HepG2 (cell line): ENCODE data around the gene SIK2. TPM values are rescaled to one million over a fixed set of nuclear protein-coding genes. Genes with fewer than 3 reads are reported as not detected.

ENCODE experiments used
- ATAD3A ChIP-seq: sonication (generic); formaldehyde crosslinking; IDR thresholded peaks from 2 replicates; pipeline ENCODE4 v1.4.0; 2020; ENCODE audit warnings: missing genetic modification reagents
- GLI4 ChIP-seq: sonication (generic); formaldehyde crosslinking; IDR thresholded peaks from 2 replicates; pipeline ENCODE4 v1.5.1; 2020; ENCODE audit warnings: missing genetic modification reagents, mild to moderate bottlenecking, moderate library complexity, borderline replicate concordance
- KLF9 ChIP-seq: IDR thresholded peaks from 2 replicates; pipeline ENCODE4 v1.6.1; 2016; ENCODE audit warnings: low read depth
- TBX3 ChIP-seq: fragments of 450-650 bp; IDR thresholded peaks from 2 replicates; pipeline ENCODE4 v1.6.1; 2017; ENCODE audit warnings: antibody characterized with exemption, mild to moderate bottlenecking, inconsistent platforms, borderline replicate concordance
- ZHX2 ChIP-seq, 2 experiments: sonication (generic) in 1 of 2; formaldehyde crosslinking in 1 of 2; IDR thresholded peaks; 2 replicates each; pipeline versions ENCODE4 v1.6.1 to v1.9.0; 2014 to 2022; ENCODE audit warnings: antibody characterized with exemption in 1 of 2, borderline replicate concordance in 1 of 2, inconsistent platforms in 1 of 2, low read depth in 1 of 2, missing genetic modification reagents in 1 of 2
- ZNF225 ChIP-seq: sonication (generic); formaldehyde crosslinking; IDR thresholded peaks from 2 replicates; pipeline ENCODE4 v1.4.0; 2020; ENCODE audit warnings: mild to moderate bottlenecking, missing genetic modification reagents
- ZNF747 ChIP-seq: sonication (generic); formaldehyde crosslinking; IDR thresholded peaks from 2 replicates; pipeline ENCODE4 v1.8.1; 2023; ENCODE audit warnings: missing genetic modification reagents, mild to moderate bottlenecking, borderline replicate concordance
- ZNF883 ChIP-seq: sonication (generic); formaldehyde crosslinking; IDR thresholded peaks from 2 replicates; pipeline ENCODE4 v1.5.1; 2020; ENCODE audit warnings: mild to moderate bottlenecking, missing genetic modification reagents; ENCODE audit errors: not compliant biosample characterization
- ZSCAN31 ChIP-seq: sonication (generic); formaldehyde crosslinking; IDR thresholded peaks from 2 replicates; pipeline ENCODE4 v1.5.0; 2020; ENCODE audit warnings: low read depth, mild to moderate bottlenecking, missing genetic modification reagents
- ZSCAN9 ChIP-seq: IDR thresholded peaks from 2 replicates; pipeline ENCODE4 v1.6.1; 2016; ENCODE audit warnings: borderline replicate concordance
- polyA plus RNA-seq, 8 experiments: library from polyadenylated mRNA; depleted of rRNA in 3 of 8; stranded (reverse) in 7 of 8; unstranded in 1 of 8; fragments of >200 nt; fragmentation: Illumina TruSeq in 4 of 8; extraction: Trizol in 4 of 8; gene quantifications; 2 replicates each; pipeline versions ENCODE4 v1.2.1 to v1.2.3, GENCODE V29; 2011 to 2016; ENCODE audit warnings: low read depth in 4 of 8, missing spikeins in 1 of 8, mixed read lengths in 1 of 8; ENCODE audit not compliant: insufficient read depth in 1 of 8
- total RNA-seq, 5 experiments: library from RNA; depleted of rRNA; stranded (reverse); fragments of >200 nt; fragmentation: Illumina TruSeq; extraction: Trizol; gene quantifications; 2 replicates each; pipeline ENCODE4 v1.2.3, GENCODE V29; 2016; ENCODE audit warnings: low read depth in 1 of 5
- TF ChIP-seq, protein P1 (sequence below): sonication (generic); formaldehyde crosslinking; IDR thresholded peaks from 2 replicates; pipeline ENCODE4 v1.4.0; 2020; ENCODE audit warnings: missing genetic modification reagents, mild to moderate bottlenecking, borderline replicate concordance
- TF ChIP-seq, protein P2 (sequence below): sonication (generic); formaldehyde crosslinking; IDR thresholded peaks from 2 replicates; pipeline ENCODE4 v1.4.0; 2020; ENCODE audit warnings: missing genetic modification reagents, borderline replicate concordance
- TF ChIP-seq, protein P3 (sequence below): sonication (generic); formaldehyde crosslinking; IDR thresholded peaks from 2 replicates; pipeline ENCODE4 v1.4.0; 2020; ENCODE audit warnings: missing genetic modification reagents

The SIK2 gene
- total and polyA plus RNA-seq, 2 of the 13 experiments (the other 11 are each of a cell fraction or from before 2014, with no cell fraction given): 8.1 to 15.4 TPM

DNA sequence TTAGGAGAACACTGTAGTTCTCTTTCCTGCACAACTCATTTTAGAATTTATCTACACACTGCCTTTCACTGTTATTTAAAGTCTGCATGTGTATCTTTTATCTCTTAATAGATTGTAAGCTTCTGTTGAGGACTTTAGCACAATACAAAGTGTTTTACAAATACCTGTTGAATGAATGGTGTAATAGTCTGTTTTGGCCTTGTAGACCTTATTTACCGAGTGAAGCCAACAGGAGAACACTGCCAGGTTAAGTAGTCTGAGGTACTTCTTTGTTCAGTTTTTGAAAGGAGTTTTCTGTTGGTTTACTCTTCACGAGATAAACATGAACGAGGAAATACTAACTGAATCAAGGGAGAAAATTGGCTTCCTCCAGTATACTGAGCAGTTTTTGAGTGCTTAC lies 31.0 kb downstream of the SIK2 start (continued):
- TF ChIP-seq, protein P1, sequence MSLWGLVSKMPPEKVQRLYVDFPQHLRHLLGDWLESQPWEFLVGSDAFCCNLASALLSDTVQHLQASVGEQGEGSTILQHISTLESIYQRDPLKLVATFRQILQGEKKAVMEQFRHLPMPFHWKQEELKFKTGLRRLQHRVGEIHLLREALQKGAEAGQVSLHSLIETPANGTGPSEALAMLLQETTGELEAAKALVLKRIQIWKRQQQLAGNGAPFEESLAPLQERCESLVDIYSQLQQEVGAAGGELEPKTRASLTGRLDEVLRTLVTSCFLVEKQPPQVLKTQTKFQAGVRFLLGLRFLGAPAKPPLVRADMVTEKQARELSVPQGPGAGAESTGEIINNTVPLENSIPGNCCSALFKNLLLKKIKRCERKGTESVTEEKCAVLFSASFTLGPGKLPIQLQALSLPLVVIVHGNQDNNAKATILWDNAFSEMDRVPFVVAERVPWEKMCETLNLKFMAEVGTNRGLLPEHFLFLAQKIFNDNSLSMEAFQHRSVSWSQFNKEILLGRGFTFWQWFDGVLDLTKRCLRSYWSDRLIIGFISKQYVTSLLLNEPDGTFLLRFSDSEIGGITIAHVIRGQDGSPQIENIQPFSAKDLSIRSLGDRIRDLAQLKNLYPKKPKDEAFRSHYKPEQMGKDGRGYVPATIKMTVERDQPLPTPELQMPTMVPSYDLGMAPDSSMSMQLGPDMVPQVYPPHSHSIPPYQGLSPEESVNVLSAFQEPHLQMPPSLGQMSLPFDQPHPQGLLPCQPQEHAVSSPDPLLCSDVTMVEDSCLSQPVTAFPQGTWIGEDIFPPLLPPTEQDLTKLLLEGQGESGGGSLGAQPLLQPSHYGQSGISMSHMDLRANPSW (CRISPR knock-in tag): no peak
- TF ChIP-seq ATAD3A (CRISPR knock-in tag) (no peak), ZSCAN9 (no peak), ZNF225 (CRISPR knock-in tag) (no peak), ZHX2 (IDR thresholded peaks at IDR 0.05; ENCODE audit: low read depth) (no peak), ZHX2 (CRISPR knock-in tag; IDR thresholded peaks at IDR 0.05; ENCODE audit: borderline replicate concordance) (no peak), ZSCAN31 (CRISPR knock-in tag) (no peak), ZNF747 (CRISPR knock-in tag) (no peak), TBX3 (peak; percentile 68; the same call in 1 of the 2 replicates), GLI4 (CRISPR knock-in tag) (no peak), KLF9 (CRISPR knock-in tag) (no peak), ZNF883 (CRISPR knock-in tag) (no peak)
- TF ChIP-seq, protein P2, sequence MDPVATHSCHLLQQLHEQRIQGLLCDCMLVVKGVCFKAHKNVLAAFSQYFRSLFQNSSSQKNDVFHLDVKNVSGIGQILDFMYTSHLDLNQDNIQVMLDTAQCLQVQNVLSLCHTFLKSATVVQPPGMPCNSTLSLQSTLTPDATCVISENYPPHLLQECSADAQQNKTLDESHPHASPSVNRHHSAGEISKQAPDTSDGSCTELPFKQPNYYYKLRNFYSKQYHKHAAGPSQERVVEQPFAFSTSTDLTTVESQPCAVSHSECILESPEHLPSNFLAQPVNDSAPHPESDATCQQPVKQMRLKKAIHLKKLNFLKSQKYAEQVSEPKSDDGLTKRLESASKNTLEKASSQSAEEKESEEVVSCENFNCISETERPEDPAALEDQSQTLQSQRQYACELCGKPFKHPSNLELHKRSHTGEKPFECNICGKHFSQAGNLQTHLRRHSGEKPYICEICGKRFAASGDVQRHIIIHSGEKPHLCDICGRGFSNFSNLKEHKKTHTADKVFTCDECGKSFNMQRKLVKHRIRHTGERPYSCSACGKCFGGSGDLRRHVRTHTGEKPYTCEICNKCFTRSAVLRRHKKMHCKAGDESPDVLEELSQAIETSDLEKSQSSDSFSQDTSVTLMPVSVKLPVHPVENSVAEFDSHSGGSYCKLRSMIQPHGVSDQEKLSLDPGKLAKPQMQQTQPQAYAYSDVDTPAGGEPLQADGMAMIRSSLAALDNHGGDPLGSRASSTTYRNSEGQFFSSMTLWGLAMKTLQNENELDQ (CRISPR knock-in tag): no peak
- TF ChIP-seq, protein P3, sequence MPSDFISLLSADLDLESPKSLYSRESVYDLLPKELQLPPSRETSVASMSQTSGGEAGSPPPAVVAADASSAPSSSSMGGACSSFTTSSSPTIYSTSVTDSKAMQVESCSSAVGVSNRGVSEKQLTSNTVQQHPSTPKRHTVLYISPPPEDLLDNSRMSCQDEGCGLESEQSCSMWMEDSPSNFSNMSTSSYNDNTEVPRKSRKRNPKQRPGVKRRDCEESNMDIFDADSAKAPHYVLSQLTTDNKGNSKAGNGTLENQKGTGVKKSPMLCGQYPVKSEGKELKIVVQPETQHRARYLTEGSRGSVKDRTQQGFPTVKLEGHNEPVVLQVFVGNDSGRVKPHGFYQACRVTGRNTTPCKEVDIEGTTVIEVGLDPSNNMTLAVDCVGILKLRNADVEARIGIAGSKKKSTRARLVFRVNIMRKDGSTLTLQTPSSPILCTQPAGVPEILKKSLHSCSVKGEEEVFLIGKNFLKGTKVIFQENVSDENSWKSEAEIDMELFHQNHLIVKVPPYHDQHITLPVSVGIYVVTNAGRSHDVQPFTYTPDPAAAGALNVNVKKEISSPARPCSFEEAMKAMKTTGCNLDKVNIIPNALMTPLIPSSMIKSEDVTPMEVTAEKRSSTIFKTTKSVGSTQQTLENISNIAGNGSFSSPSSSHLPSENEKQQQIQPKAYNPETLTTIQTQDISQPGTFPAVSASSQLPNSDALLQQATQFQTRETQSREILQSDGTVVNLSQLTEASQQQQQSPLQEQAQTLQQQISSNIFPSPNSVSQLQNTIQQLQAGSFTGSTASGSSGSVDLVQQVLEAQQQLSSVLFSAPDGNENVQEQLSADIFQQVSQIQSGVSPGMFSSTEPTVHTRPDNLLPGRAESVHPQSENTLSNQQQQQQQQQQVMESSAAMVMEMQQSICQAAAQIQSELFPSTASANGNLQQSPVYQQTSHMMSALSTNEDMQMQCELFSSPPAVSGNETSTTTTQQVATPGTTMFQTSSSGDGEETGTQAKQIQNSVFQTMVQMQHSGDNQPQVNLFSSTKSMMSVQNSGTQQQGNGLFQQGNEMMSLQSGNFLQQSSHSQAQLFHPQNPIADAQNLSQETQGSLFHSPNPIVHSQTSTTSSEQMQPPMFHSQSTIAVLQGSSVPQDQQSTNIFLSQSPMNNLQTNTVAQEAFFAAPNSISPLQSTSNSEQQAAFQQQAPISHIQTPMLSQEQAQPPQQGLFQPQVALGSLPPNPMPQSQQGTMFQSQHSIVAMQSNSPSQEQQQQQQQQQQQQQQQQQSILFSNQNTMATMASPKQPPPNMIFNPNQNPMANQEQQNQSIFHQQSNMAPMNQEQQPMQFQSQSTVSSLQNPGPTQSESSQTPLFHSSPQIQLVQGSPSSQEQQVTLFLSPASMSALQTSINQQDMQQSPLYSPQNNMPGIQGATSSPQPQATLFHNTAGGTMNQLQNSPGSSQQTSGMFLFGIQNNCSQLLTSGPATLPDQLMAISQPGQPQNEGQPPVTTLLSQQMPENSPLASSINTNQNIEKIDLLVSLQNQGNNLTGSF (CRISPR knock-in tag): no peak
